A673 (cell line): Measurements from ENCODE around the gene TRIM10.

Experiments
- EZH2 ChIP-seq: fragments of 200-600 bp; sonication (generic); IDR thresholded peaks from 2 replicates; pipeline ENCODE4 v1.6.1; 2017; ENCODE audit warnings: borderline replicate concordance, low read depth, mild to moderate bottlenecking, mixed read lengths, antibody characterized with exemption, low read length; ENCODE audit not compliant: poor library complexity, severe bottlenecking
- TF ChIP-seq, protein P1 (sequence below): fragments of 300-800, 200-600 bp; sonication (generic); conservative IDR thresholded peaks from 2 replicates; pipeline ENCODE4 v1.5.1; 2017; ENCODE audit warnings: low read depth, mild to moderate bottlenecking, antibody characterized with exemption, low read length, moderate library complexity, mixed read lengths

- TF ChIP-seq, protein P1, sequence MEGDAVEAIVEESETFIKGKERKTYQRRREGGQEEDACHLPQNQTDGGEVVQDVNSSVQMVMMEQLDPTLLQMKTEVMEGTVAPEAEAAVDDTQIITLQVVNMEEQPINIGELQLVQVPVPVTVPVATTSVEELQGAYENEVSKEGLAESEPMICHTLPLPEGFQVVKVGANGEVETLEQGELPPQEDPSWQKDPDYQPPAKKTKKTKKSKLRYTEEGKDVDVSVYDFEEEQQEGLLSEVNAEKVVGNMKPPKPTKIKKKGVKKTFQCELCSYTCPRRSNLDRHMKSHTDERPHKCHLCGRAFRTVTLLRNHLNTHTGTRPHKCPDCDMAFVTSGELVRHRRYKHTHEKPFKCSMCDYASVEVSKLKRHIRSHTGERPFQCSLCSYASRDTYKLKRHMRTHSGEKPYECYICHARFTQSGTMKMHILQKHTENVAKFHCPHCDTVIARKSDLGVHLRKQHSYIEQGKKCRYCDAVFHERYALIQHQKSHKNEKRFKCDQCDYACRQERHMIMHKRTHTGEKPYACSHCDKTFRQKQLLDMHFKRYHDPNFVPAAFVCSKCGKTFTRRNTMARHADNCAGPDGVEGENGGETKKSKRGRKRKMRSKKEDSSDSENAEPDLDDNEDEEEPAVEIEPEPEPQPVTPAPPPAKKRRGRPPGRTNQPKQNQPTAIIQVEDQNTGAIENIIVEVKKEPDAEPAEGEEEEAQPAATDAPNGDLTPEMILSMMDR = no peak
- no peak for TF ChIP-seq EZH2
These were observed 27.5 kb upstream of the TRIM10 start for GRCh38 chr6:30188541-30188940.
